Measurements from ENCODE around the gene MT3. TPM values are rescaled to one million over a fixed set of nuclear protein-coding genes. Genes with fewer than 3 reads are reported as not detected.
A peak's percentile ranks its signal among the peaks of the same experiment; 100 is the strongest.

The MT3 gene
- total and polyA plus RNA-seq, 2 of the 13 experiments (the other 11 are each of a cell fraction or from before 2014, with no cell fraction given), result not detected

DNA sequence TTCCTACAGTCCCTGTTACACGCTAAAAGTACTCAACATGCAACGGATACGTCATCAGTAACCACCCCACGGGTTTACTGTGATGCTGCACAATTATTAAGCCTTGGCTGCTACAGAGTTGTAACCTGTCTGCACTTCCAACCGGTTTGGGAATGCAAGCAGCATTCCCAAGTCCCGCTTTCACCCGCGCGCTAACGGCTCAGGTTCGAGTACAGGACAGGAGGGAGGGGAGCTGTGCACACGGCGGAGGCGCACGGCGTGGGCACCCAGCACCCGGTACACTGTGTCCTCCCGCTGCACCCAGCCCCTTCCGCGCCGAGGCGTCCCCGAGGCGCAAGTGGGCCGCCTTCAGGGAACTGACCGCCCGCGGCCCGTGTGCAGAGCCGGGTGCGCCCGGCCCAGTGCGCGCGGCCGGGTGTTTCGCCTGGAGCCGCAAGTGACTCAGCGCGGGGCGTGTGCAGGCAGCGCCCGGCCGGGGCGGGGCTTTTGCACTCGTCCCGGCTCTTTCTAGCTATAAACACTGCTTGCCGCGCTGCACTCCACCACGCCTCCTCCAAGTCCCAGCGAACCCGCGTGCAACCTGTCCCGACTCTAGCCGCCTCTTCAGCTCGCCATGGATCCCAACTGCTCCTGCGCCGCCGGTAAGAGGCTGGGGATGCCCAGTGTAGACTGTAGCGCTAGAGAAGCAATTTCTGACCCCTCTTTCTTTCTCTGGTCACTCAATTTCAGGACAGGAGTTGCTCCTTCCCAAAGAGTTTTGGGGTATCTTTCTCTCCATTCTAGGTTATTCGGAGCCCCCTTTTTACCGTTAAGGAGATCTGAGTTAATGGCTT lies 18.9 kb downstream of the MT3 start, which contains the start of gene MT2A (continued):
- TF ChIP-seq PAXIP1 (CRISPR knock-in tag; conservative IDR thresholded peaks at IDR 0.05) (peak; percentile 57), ZNF180 (CRISPR knock-in tag; IDR thresholded peaks at IDR 0.05; ENCODE audit: borderline replicate concordance, low read depth) (peak; percentile 70; the same call in 1 of the 2 replicates), DPF2 (CRISPR knock-in tag; IDR thresholded peaks at IDR 0.05; ENCODE audit: borderline replicate concordance, low read depth) (0 out of 2 replicates have a peak, but pooled peaks have one; percentile 17), FOXO1 (CRISPR knock-in tag; IDR thresholded peaks at IDR 0.05) (peak; percentile 73; the same call in 1 of the 2 replicates), ZNF670 (CRISPR knock-in tag; IDR thresholded peaks at IDR 0.05; ENCODE audit: borderline replicate concordance) (peak; percentile 84; the same call in 1 of the 2 replicates), GPN1 (CRISPR knock-in tag; IDR thresholded peaks at IDR 0.05; ENCODE audit: borderline replicate concordance) (0 out of 2 replicates have a peak, but pooled peaks have one; percentile 48), ZNF576 (CRISPR knock-in tag; IDR thresholded peaks at IDR 0.05) (no peak), ELF4 (CRISPR knock-in tag; IDR thresholded peaks at IDR 0.05; ENCODE audit: borderline replicate concordance) (0 out of 2 replicates have a peak, but pooled peaks have one; percentile 1), TGIF2 (CRISPR knock-in tag; IDR thresholded peaks at IDR 0.05) (0 out of 2 replicates have a peak, but pooled peaks have one; percentile 20), ZNF274 (CRISPR knock-in tag; IDR thresholded peaks at IDR 0.05) (no peak), FIP1L1 (IDR thresholded peaks at IDR 0.05; ENCODE audit: borderline replicate concordance, insufficient read depth, low read depth, low read length) (no peak), ADNP (CRISPR knock-in tag; IDR thresholded peaks at IDR 0.05) (peak; percentile 56; the same call in 1 of the 2 replicates), EHMT2 (IDR thresholded peaks at IDR 0.05; ENCODE audit: borderline replicate concordance, low read depth, low read length) (no peak), ZMAT3 (CRISPR knock-in tag; conservative IDR thresholded peaks at IDR 0.05) (peak; percentile 78; the same call in 1 of the 2 replicates), SAFB2 (CRISPR knock-in tag; IDR thresholded peaks at IDR 0.05; ENCODE audit: borderline replicate concordance, low read depth) (peak; percentile 33; the same call in 1 of the 2 replicates), MBNL3 (CRISPR knock-in tag; conservative IDR thresholded peaks at IDR 0.05) (no peak), ZNF562 (CRISPR knock-in tag; IDR thresholded peaks at IDR 0.05; ENCODE audit: borderline replicate concordance) (peak; percentile 50; the same call in 1 of the 2 replicates), STAG1 (CRISPR knock-in tag; IDR thresholded peaks at IDR 0.05) (no peak; the same call in none of the 2 replicates), ZNF773 (CRISPR knock-in tag; IDR thresholded peaks at IDR 0.05; ENCODE audit: borderline replicate concordance) (no peak; the same call in 1 of the 2 replicates), RBFOX2 (IDR thresholded peaks at IDR 0.05; ENCODE audit: low read depth, low read length) (peak; percentile 99), PAX8 (CRISPR knock-in tag; IDR thresholded peaks at IDR 0.05; ENCODE audit: borderline replicate concordance) (no peak)
- TF ChIP-seq, protein P1, sequence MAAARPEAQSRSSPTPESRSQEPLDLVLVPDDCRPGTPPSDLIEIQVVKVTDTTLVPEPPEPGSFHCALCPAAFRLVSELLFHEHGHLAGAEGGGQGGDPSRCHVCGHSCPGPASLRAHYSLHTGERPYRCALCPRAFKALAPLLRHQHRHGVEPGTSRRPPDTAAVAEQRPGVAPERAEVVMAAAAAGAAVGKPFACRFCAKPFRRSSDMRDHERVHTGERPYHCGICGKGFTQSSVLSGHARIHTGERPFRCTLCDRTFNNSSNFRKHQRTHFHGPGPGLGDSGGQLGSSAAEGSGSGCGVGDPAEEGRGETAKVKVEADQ (CRISPR knock-in tag; IDR thresholded peaks at IDR 0.05; ENCODE audit: borderline replicate concordance), result peak; percentile 70; the same call in 1 of the 2 replicates
- TF ChIP-seq, protein P2, sequence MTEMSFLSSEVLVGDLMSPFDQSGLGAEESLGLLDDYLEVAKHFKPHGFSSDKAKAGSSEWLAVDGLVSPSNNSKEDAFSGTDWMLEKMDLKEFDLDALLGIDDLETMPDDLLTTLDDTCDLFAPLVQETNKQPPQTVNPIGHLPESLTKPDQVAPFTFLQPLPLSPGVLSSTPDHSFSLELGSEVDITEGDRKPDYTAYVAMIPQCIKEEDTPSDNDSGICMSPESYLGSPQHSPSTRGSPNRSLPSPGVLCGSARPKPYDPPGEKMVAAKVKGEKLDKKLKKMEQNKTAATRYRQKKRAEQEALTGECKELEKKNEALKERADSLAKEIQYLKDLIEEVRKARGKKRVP (CRISPR knock-in tag; IDR thresholded peaks at IDR 0.05), result peak in 1 of 2 experiments; percentile 68; a peak in 1 of 4 replicates

Measured in HepG2 (cell line).